ENCODE data around the gene SPOCK2. TPM values are rescaled to one million over a fixed set of nuclear protein-coding genes. Genes with fewer than 3 reads are reported as not detected.
A peak's percentile ranks its signal among the peaks of the same experiment; 100 is the strongest.

Gene SPOCK2
- total and polyA plus RNA-seq, 8 donors = 0.59 to 2.1 (median 1.6) TPM

DNA sequence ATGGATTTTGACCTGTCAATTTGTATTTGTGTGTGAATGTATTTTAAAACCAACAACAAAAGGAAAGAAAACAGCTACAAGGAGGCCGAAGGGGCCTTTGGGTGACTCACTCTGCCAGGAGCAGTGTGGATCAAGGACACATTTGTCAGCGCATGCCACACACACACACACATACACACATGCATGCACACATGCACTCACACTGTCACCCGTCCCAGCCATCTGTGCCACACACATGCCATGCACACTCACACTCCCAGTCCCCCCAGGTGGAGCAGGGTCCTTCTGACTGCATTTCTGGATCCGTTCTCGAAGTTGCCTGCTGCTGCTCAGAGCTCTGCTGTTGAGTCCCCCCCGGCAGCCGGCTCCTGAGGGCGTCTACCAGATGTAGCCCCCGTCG is 26.0 kb downstream of the SPOCK2 start:
- intact Hi-C loops (cut with DNase I) = no loop called here
- FAIRE-seq (no peak), ATAC-seq (no peak), DNase-seq (no peak)
- Histone ChIP-seq H3K4me3 (no peak overlapping the region), H3K9me3 (no peaks in the 10 kb centered on the region), H3K27ac (no peak overlapping the region), H3K27me3 (no peaks in the 10 kb centered on the region), H3K36me3 (no peaks in the 10 kb centered on the region), H3K4me1 (peaks cover 0 to 6% (median 6%) of the 10 kb centered on the region in 3 donors)
- TF ChIP-seq, protein P1, sequence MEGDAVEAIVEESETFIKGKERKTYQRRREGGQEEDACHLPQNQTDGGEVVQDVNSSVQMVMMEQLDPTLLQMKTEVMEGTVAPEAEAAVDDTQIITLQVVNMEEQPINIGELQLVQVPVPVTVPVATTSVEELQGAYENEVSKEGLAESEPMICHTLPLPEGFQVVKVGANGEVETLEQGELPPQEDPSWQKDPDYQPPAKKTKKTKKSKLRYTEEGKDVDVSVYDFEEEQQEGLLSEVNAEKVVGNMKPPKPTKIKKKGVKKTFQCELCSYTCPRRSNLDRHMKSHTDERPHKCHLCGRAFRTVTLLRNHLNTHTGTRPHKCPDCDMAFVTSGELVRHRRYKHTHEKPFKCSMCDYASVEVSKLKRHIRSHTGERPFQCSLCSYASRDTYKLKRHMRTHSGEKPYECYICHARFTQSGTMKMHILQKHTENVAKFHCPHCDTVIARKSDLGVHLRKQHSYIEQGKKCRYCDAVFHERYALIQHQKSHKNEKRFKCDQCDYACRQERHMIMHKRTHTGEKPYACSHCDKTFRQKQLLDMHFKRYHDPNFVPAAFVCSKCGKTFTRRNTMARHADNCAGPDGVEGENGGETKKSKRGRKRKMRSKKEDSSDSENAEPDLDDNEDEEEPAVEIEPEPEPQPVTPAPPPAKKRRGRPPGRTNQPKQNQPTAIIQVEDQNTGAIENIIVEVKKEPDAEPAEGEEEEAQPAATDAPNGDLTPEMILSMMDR (IDR thresholded peaks at IDR 0.05) = no peak
- 89 to 92% methylated on average over 10 of the region's 10 CpGs for WGBS, 2 donors

DNA sequence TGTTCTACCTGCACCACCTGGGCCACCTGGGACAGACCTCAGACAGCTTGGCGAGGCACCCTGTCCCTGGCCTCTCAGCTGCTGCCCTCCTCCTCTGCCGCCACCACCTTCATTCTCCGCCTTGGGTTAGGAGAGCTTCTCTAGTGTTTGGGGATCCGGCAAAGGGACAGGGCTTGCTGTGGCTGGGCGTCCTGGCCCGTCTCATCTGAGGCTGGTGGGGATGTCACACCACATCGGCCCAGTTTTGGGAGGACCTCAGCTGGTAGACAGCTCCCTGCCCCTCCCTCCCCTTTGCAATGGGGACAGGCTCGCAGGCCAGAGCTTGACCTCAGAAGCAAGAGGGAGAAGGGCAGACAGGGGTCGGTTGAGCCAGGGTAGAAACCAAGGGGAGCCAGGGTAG is 26.4 kb downstream of the SPOCK2 start:
- Histone ChIP-seq H3K27ac (no peak overlapping the region), H3K9me3 (no peaks in the 10 kb centered on the region), H3K4me3 (no peak overlapping the region), H3K4me1 (peaks cover 0 to 11% (median 9%) of the 10 kb centered on the region in 3 donors), H3K36me3 (no peaks in the 10 kb centered on the region), H3K27me3 (no peaks in the 10 kb centered on the region)
- TF ChIP-seq, protein P1 (IDR thresholded peaks at IDR 0.05) = no peak
- DNase-seq (peak in 1 of 6 donors; percentile 48), ATAC-seq (no peak), FAIRE-seq (no peak)
- 86 to 94% methylated on average over 8 to 9 of the region's 9 CpGs for WGBS, 2 donors
- intact Hi-C loops (cut with DNase I) = no loop called here

DNA sequence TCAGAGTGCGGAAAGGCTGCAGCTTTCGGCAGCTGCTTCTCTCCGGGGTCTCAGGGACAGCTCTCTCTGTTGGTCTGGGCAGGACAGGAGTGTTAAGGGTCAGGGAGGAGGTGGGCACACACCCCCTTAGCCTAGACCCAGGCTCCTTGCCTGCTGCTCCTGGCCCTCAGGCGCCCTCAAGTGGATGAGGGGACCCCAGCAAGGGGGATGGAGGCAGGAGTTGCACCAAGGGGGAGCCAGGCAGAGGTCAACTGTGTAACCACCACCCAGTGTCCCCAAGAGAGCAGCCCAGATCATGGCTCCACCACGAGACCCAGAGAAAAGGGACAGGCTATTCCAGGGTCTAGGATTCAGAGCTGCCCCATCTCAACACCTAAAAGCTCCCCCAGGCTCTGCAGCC is 26.9 kb downstream of the SPOCK2 start:
- FAIRE-seq = no peak
- ATAC-seq = no peak
- TF ChIP-seq, protein P1 (IDR thresholded peaks at IDR 0.05) = no peak
- Histone ChIP-seq H3K4me1 (peaks cover 0 to 15% (median 14%) of the 10 kb centered on the region in 3 donors), H3K9me3 (no peaks in the 10 kb centered on the region), H3K36me3 (no peaks in the 10 kb centered on the region), H3K27ac (no peak overlapping the region), H3K4me3 (no peak overlapping the region), H3K27me3 (no peaks in the 10 kb centered on the region)
- 84 to 96% methylated on average over 4 to 5 of the region's 5 CpGs for WGBS, 2 donors
- peak in 1 of 6 donors; percentile 44 for DNase-seq
- intact Hi-C loops (cut with DNase I) = no loop called here

DNA sequence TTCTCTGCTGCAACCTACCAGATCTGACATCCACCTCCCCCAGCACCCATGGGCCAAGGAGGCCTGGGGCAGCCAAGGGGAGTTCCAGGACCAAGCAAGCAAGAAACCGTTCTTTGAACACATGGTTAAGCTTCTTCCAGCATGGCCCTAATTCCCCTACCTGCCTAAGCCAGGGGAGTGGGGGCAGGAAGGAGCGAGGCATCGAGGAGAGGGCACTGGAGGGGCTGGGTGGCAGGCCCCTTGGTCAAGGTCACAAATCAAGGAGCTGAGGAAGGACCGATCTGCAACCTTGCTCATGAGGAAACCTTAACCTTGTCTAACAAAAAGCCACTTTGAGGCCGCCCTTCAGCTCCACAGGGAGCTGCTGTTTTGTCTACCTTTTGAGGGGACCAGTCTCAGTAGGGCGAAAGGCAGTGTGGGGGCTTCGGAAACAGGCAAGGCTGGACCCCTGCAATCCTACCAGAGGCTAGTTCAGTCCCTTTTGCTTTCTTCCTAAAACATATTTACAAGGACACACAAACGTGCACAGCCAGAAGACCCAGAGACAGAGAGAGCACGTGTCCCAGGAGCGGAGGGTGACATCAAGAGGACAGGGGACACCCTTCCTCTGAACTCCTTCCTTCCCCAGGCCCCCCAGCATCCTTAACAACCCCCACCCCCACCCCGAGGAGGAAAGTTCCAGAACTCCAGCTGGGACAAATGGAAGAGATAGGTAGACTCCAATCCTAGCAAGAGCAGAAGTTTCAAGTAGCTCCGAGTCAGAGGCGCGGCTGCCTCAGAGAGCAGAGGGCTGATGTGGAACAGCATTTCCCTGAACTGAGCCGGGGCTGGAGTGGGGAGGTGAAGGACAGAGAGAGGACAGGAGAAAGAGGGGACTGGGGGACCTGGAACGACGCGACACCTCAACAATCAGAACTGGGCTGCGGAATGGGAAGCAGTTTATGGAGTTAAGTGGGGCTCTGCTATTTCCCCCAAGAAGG is 28.2 kb downstream of the SPOCK2 start:
- no peak overlapping the region for H3K4me3 ChIP-seq
- DNase-seq = peak in 1 of 6 donors; percentile 31
- intact Hi-C loops (cut with DNase I) = loop anchor here in 1 of 3 donors (10.0 kb wide), 1 partner anchor 285 kb away; no protein-coding TSS in a partner anchor
- WGBS, 2 donors = 82 to 85% methylated on average over 19 of the region's 19 CpGs
- no peaks in the 10 kb centered on the region for H3K36me3 ChIP-seq
- H3K4me1 ChIP-seq = peaks cover 7 to 23% (median 22%) of the 10 kb centered on the region in 3 donors
- no peaks in the 10 kb centered on the region for H3K9me3 ChIP-seq
- no peak overlapping the region for H3K27ac ChIP-seq
- H3K27me3 ChIP-seq = no peaks in the 10 kb centered on the region
- no peak for ATAC-seq
- TF ChIP-seq, protein P1 (IDR thresholded peaks at IDR 0.05) = no peak
- no peak for FAIRE-seq
